ENCODE results near the gene FBLN5. TPM values are rescaled to one million over a fixed set of nuclear protein-coding genes. Genes with fewer than 3 reads are reported as not detected.

Gene FBLN5
- total RNA-seq, 1 experiment from 2014 or later, result 0.23 TPM

DNA sequence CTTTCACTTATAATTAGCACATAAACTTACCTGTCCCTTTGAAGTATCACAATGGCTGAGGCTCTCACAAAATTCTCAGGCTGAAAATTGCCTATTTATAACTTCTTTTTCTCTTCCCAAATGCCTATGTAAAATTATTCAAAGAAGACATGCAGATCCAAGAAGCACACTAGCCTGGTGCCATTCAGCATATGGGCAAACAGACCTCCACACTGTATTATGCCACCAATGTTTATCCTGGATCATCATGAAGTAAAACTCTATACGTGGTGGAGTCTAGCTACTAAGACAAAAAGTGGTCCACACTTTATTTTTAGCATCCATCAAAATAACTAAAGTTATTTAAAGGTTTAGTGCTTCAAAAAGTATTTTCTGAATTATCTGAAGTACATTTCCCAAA lies 95.9 kb downstream of the FBLN5 start:
- Histone ChIP-seq H3K9me3 (ENCODE audit: control insufficient read depth, insufficient read depth, low read depth, low read length) (no peaks in the 10 kb centered on the region), H3K4me1 (ENCODE audit: control insufficient read depth, insufficient read depth, low read length) (no peaks in the 10 kb centered on the region), H3K27me3 (ENCODE audit: control insufficient read depth, insufficient read depth, low read length) (no peaks in the 10 kb centered on the region; the same call in 1 of the 2 replicates), H3K36me3 (ENCODE audit: control insufficient read depth, insufficient read depth, low read length) (no peaks in the 10 kb centered on the region), H3K4me3 (ENCODE audit: low read depth in 2 of 2, low read length in 2 of 2) (no peak overlapping the region), H3K27ac (ENCODE audit: low read length) (no peak overlapping the region)
- TF ChIP-seq REST (IDR thresholded peaks at IDR 0.05; ENCODE audit: insufficient read depth in 1 of 2, low read depth in 2 of 2, low read length in 1 of 2) (no peak), SIN3A (IDR thresholded peaks at IDR 0.05; ENCODE audit: borderline replicate concordance, insufficient read depth, low read depth, low read length) (no peak), TCF7L2 (IDR thresholded peaks at IDR 0.05; ENCODE audit: low read depth, low read length) (no peak), POLR2AphosphoS5 (IDR thresholded peaks at IDR 0.05; ENCODE audit: low read depth, low read length) (no peak)
- TF ChIP-seq, protein P1, sequence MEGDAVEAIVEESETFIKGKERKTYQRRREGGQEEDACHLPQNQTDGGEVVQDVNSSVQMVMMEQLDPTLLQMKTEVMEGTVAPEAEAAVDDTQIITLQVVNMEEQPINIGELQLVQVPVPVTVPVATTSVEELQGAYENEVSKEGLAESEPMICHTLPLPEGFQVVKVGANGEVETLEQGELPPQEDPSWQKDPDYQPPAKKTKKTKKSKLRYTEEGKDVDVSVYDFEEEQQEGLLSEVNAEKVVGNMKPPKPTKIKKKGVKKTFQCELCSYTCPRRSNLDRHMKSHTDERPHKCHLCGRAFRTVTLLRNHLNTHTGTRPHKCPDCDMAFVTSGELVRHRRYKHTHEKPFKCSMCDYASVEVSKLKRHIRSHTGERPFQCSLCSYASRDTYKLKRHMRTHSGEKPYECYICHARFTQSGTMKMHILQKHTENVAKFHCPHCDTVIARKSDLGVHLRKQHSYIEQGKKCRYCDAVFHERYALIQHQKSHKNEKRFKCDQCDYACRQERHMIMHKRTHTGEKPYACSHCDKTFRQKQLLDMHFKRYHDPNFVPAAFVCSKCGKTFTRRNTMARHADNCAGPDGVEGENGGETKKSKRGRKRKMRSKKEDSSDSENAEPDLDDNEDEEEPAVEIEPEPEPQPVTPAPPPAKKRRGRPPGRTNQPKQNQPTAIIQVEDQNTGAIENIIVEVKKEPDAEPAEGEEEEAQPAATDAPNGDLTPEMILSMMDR (IDR thresholded peaks at IDR 0.05), result no peak
- DNase-seq (ENCODE audit: low read depth, low spot score), result no peak
- BruUV-seq (replicated peaks), result no TSS peak
- ChIA-PET CTCF (no interaction called here), POLR2A (no interaction called here)
- ATAC-seq, result no peak
- intact Hi-C loops (cut with micrococcal nuclease; ENCODE audit: unreplicated experiment), result no loop called here
- in situ Hi-C loops (cut with HindIII; ENCODE audit: low pct_unique_long_range_greater_than_20kb, low sequenced_read_pairs), result no loop called here

GRCh38 chr14:91848504-91849001 lies 98.9 kb downstream of the FBLN5 start:
- CTCF ChIA-PET, result no interaction called here
- POLR2A ChIA-PET, result no interaction called here

More at GRCh38 chr14:91848504-91849001, 98.9 kb downstream of the FBLN5 start:
- Histone ChIP-seq H3K9me3 (ENCODE audit: control insufficient read depth, insufficient read depth, low read depth, low read length) (no peaks in the 10 kb centered on the region), H3K27ac (ENCODE audit: low read length) (no peak overlapping the region), H3K36me3 (ENCODE audit: control insufficient read depth, insufficient read depth, low read length) (no peaks in the 10 kb centered on the region), H3K4me3 (ENCODE audit: low read depth in 2 of 2, low read length in 2 of 2) (no peak overlapping the region), H3K27me3 (ENCODE audit: control insufficient read depth, insufficient read depth, low read length) (no peaks in the 10 kb centered on the region; the same call in 1 of the 2 replicates), H3K4me1 (ENCODE audit: control insufficient read depth, insufficient read depth, low read length) (no peaks in the 10 kb centered on the region)
- TF ChIP-seq, protein P1 (IDR thresholded peaks at IDR 0.05), result no peak
- TF ChIP-seq TCF7L2 (IDR thresholded peaks at IDR 0.05; ENCODE audit: low read depth, low read length) (no peak), REST (IDR thresholded peaks at IDR 0.05; ENCODE audit: insufficient read depth in 1 of 2, low read depth in 2 of 2, low read length in 1 of 2) (no peak), POLR2AphosphoS5 (IDR thresholded peaks at IDR 0.05; ENCODE audit: low read depth, low read length) (no peak), SIN3A (IDR thresholded peaks at IDR 0.05; ENCODE audit: borderline replicate concordance, insufficient read depth, low read depth, low read length) (no peak)
- no TSS peak for BruUV-seq (replicated peaks)
- intact Hi-C loops (cut with micrococcal nuclease; ENCODE audit: unreplicated experiment) (no loop called here), in situ Hi-C loops (cut with HindIII; ENCODE audit: low pct_unique_long_range_greater_than_20kb, low sequenced_read_pairs) (no loop called here)
- ATAC-seq (no peak), DNase-seq (ENCODE audit: low read depth, low spot score) (no peak)

All from Panc1 (cell line).